GM19099 (cell line): ENCODE results near the gene C19orf33.
A peak's percentile ranks its signal among the peaks of the same experiment; 100 is the strongest.

Experiments
- POLR2A ChIP-seq: IDR thresholded peaks from 3 replicates; pipeline ENCODE4 v1.6.1; 2011; ENCODE audit warnings: low read depth; ENCODE audit not compliant: insufficient read length; ENCODE audit errors: extremely low read depth

The C19orf33 gene

GRCh38 chr19:38294090-38294489, 10.0 kb upstream of the C19orf33 start:
- TF ChIP-seq POLR2A, result no peak

- no peak for TF ChIP-seq POLR2A
Measured at GRCh38 chr19:38298821-38299680, 5.0 kb upstream of the C19orf33 start.

- TF ChIP-seq POLR2A, result no peak
Measured at GRCh38 chr19:38304352-38304865, 358 bp downstream of the C19orf33 start.

GRCh38 chr19:38304866-38305429, 897 bp downstream of the C19orf33 start:
- no peak for TF ChIP-seq POLR2A

GRCh38 chr19:38306236-38306635, 2.2 kb downstream of the C19orf33 start:
- no peak for TF ChIP-seq POLR2A

- TF ChIP-seq POLR2A, result no peak
Measured at GRCh38 chr19:38307076-38307475, 3.0 kb downstream of the C19orf33 start.

- TF ChIP-seq POLR2A, result no peak
Measured at GRCh38 chr19:38307597-38307996, 3.5 kb downstream of the C19orf33 start.

GRCh38 chr19:38308006-38308766, 4.1 kb downstream of the C19orf33 start:
- TF ChIP-seq POLR2A, result no peak

GRCh38 chr19:38308926-38309614, 5.0 kb downstream of the C19orf33 start:
- no peak for TF ChIP-seq POLR2A

- TF ChIP-seq POLR2A, result no peak
Measured at GRCh38 chr19:38309615-38310278, 5.7 kb downstream of the C19orf33 start.

- no peak for TF ChIP-seq POLR2A
Measured at GRCh38 chr19:38310279-38310670, 6.2 kb downstream of the C19orf33 start.

- TF ChIP-seq POLR2A, result no peak
Measured at GRCh38 chr19:38310986-38311385, 6.9 kb downstream of the C19orf33 start.

- peak; percentile 55 for TF ChIP-seq POLR2A
Measured at GRCh38 chr19:38315657-38316476, 11.8 kb downstream of the C19orf33 start, which contains the start of gene YIF1B. TSS of gene YIF1B (minus strand) at chr19:38315947. CDS start at chr19:38315917, 30 bp downstream.
